GM18861 (cell line): Measurements from ENCODE around the gene KIAA0930.

Experiments used
- ATAC-seq: cut with Tn5 transposase; IDR thresholded peaks from one replicate; pipeline ENCODE4 v1.9.1; 2021; ENCODE audit not compliant: unreplicated experiment

The KIAA0930 gene

GRCh38 chr22:45185718-45186514, 54.8 kb downstream of the KIAA0930 start:
- no peak for ATAC-seq

GRCh38 chr22:45183974-45184373, 56.7 kb downstream of the KIAA0930 start:
- ATAC-seq, result no peak

GRCh38 chr22:45181766-45182165, 58.9 kb downstream of the KIAA0930 start:
- no peak for ATAC-seq

DNA sequence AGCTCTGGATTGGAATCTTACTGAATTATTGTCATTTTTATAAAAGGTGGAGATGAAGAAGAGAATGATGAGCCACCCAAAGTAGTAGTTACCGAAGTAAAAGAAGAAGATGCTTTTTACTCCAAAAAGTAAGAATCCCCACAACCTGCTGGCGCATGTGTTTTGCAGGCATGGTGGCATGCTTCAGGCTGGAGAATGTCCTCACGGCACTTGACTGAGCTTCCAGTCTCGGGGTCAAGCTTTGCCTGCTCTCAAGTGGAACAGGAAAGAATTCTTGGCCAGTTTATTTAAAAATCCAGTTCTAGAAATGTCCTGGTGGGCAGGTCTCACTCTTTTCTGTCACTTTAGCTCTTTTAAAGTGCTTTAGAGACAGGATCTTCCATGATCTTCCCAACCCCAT, 59.5 kb downstream of the KIAA0930 start:
- no peak for ATAC-seq

DNA sequence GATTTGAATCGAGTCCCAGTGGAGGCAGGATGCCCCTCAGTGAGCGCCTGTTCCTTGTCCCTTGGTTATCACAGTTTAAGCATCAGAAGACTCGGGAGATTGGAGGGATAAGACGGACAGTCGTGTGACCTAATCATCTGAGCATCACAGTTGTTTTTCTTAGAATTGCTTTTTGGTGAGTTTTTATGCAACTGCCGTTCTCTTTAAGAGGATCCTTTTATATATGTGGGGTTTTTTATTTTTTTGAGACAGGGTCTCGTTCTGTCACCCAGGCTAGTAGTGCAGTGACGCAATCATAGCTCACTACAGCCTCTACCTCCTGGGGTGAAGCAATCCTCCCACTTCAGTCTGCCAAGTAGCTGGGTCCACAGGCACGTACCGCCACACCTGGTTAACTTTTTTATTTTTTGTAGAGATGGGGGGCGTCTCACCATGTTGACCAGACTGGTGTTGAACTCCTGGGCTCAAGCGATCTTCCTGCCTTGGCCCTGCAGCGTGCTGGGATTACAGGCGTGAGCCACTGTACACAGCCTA, 60.5 kb downstream of the KIAA0930 start:
- no peak for ATAC-seq

- ATAC-seq, result no peak
Measured at GRCh38 chr22:45179276-45180049, 61.2 kb downstream of the KIAA0930 start.

- no peak for ATAC-seq
Measured at GRCh38 chr22:45172881-45173585, 67.7 kb downstream of the KIAA0930 start.

- ATAC-seq, result no peak
Measured at GRCh38 chr22:45171830-45172229, 68.9 kb downstream of the KIAA0930 start.

- ATAC-seq, result no peak
Measured at GRCh38 chr22:45169591-45170466, 70.9 kb downstream of the KIAA0930 start.

DNA sequence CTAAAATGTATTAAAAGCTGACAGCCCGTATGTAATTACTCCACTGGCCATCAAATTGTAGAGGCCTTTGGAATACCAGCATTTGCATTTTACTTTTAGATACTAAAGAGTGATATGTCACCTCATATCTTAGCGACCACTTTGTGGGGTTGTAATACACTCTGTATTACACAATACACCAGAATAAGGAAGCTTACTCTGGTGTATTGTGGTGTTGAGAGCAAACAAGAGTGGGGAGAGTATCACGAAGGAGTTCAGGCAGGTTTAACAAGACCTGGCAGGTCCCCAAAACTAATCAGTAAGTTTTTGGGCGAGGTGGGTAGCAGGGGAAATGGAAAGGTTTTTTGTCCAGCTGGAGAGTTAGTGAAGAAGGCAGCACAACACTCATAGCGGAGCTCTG, 73.8 kb downstream of the KIAA0930 start:
- no peak for ATAC-seq

DNA sequence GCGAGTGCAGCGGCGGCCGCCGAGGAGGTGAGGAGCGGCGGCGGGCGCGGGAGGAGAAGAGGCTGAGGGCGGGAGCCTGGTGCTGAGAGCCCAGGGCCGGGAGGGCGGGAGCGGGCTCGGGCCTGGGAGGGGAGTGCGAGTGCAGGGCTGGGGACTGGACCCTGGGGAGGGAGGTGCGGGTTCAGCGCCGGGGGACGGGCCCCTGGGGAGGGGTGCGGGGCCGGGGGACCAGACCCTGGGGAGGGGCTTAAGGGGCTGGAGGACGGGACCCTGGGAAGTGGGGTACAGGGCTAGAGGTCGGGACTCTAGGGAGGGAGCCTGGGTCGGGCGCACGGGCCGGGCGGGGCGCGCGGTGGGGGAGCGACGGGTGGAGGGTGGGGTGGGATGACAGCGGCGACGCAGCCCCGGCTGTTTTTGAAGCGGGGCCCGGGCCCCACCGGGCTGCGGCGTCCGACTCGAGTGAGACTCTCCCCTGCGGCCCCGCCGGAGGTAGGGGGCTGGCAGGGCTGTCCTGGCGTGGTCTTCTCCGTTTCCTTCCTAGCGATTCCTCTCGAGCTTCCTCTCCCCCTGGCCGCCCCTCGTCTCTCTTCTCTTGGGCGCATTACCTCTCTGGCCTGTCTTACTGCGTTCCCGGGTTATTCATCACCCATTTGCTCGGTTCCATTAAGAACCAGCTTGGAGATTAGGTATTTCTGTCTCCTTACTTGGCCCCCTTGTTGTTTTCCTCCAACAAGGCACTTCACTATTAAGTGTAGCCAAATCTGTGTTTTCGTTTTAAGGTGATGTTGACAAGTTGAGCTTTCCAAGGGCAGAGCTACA, 76.2 kb downstream of the KIAA0930 start:
- no peak for ATAC-seq

DNA sequence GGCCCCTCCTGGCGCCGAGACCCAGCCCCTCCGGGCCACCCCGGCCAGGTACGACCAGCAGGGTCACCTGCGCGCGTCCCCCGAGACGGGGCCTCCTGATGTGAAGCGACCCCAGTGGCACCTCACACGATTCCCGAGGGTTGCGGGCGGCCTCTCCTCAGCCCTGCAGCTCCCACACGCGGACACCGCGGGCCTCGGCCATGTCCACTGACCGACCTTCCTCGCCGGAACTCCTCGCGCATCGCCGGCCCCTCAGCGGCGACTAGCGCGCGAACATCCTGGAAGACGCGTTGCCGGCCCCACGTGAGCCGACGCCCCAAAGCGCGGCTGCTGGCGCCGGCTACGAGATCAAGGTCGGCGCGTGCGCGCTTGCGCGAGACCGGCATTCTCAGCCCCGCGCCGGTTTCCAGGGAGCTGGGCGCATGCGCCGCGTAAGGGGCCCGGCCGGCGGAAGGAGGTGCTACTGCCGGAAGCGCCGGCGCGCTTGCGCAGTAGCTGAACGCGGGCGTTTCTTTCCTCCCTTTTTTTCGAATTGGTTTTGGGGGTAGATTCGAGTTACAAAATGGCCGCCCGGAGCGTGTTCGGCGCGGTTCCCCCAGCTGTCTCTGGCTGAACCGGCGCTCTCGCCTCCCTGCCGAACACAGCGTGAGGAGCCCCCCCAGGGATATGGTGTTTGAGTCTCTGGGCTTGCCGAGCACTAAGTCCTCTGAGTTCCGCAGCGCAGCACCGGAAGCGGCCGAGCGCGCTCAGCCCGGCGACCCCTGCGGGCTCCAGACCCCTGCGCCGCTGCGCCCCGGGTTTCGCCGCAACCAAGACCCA, 77.0 kb downstream of the KIAA0930 start, which contains the start of gene NUP50:
Gene NUP50 (plus strand): TSS at position 475 of the 819 bp plus-strand sequence. CDS start 4,253 bp downstream, outside the sequence.
- peak; percentile 79 for ATAC-seq

- ATAC-seq, result peak; percentile 1
Measured at GRCh38 chr22:45163099-45163450, 77.6 kb downstream of the KIAA0930 start.

- ATAC-seq, result no peak
Measured at GRCh38 chr22:45162531-45162930, 78.2 kb downstream of the KIAA0930 start.

DNA sequence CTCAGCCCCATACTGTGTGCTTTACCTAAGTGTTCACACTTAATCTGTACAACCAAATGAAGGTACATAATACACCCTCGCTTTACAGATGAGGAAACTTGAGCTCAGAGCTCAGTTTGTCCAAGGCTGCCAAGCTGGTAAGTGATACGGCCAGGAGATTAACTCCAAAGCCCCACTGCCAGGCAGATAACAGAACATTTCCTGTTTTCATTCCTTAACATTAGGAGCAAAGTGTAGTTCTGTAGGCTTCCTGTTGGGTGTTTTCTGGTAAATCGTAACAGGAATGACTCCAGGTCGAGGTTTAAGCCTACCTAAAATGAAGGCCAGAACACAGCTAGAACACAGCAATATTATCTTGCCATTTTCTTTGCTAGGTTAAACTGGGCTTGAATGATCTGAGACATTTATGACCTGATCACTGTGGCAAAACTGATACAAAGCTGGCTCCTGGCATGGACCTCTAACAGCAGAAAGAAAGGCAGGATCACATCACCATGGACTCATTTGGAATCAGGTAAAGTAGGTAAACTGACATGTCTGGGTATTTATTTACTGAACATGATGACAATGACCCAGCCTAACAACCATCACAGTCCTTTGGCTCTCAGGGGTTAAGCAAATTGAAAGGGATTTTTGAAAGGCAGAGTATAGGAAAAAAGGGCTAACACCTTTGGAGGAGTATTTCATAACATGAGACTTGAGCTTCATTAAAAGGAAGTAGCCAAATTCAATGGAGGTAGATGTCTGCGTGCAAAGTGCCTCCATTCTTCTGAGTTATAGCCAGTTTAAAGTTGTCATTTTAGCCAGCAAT, 80.8 kb downstream of the KIAA0930 start:
- no peak for ATAC-seq

DNA sequence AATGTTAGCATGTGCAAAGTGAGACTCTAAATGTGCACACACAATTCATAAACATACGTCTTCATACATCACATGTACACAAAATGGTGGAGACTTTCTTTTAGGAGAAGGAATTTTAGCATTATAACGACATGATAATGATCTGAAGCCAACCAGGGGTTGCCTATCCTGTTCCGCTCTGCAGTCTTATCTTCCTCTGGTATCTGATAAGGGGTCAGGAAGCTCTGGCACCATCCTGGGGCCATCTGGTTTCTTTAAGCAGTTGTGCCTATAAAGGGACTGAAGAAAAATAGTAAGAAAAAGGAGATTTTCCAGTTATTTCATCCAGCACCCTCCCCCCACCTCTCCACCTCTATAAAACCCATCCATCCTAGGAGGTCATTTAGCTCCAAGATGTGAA, 82.8 kb downstream of the KIAA0930 start:
- ATAC-seq, result no peak

- ATAC-seq, result no peak
Measured at GRCh38 chr22:45155050-45155840, 85.4 kb downstream of the KIAA0930 start.
